Adrenal gland (tissue), 5 donors: Measurements from ENCODE around the gene CCS.

Experiments used
- CTCF ChIP-seq, 6 experiments: fragments of 450-650 bp in 4 of 6; fragments of 200-600 bp in 2 of 6; sonication (generic) in 1 of 6; IDR thresholded peaks; 1 replicate in 5 of 6; 2 replicates in 1 of 6; pipeline versions ENCODE4 v1.5.1 to v1.8.0; 2016 to 2021; ENCODE audit warnings: antibody characterized with exemption in 6 of 6, mild to moderate bottlenecking in 2 of 6, moderate library complexity in 1 of 6
- POLR2A ChIP-seq, 2 donors: fragments of 450-650 bp; IDR thresholded peaks; one replicate each; pipeline ENCODE4 v1.6.1; 2017; ENCODE audit warnings: antibody characterized with exemption in 2 of 2, mild to moderate bottlenecking in 2 of 2, moderate library complexity in 1 of 2
- donor health status: DM: no; HTN: no; CAD: no.

GRCh38 chr11:66653123-66653522 lies 60.1 kb downstream of the CCS start:
- TF ChIP-seq CTCF (IDR thresholded peaks at IDR 0.05) (no peak), POLR2A (IDR thresholded peaks at IDR 0.05) (no peak)
